ENCODE measurements around the gene SEC24A.
A peak's percentile ranks its signal among the peaks of the same experiment; 100 is the strongest.

Gene SEC24A

GRCh38 chr5:134736173-134736812, 87.7 kb downstream of the SEC24A start:
- Histone ChIP-seq H3K4me3 (ENCODE audit: low read depth, low read length, poor library complexity, severe bottlenecking) (no peak overlapping the region), H3K4me1 (ENCODE audit: insufficient read depth, low read length, severe bottlenecking) (peaks cover 44% of the 10 kb centered on the region), H3K9me3 (ENCODE audit: low read length) (no peaks in the 10 kb centered on the region), H3F3A (ENCODE audit: insufficient read depth, low read length) (peaks cover 11% of the 10 kb centered on the region; the same call in 1 of the 2 replicates), H2AFZ (ENCODE audit: low read length) (peak overlapping the region; percentile 90; the same call in 1 of the 2 replicates), H3K9ac (ENCODE audit: low read length) (no peak overlapping the region), H3K9me2 (ENCODE audit: low read depth, low read length) (no peaks in the 10 kb centered on the region), H3K27ac (ENCODE audit: low read depth, low read length, poor library complexity, severe bottlenecking) (peak overlapping the region; percentile 6), H4K20me1 (ENCODE audit: insufficient read depth, low read length) (no peaks in the 10 kb centered on the region), H3K36me3 (ENCODE audit: insufficient read depth, low read length) (peaks cover 6% of the 10 kb centered on the region; the same call in 1 of the 2 replicates), H3K4me2 (ENCODE audit: low read length) (no peak overlapping the region), H3K79me2 (ENCODE audit: insufficient read depth, low read length) (peaks cover 18% of the 10 kb centered on the region), H3K27me3 (ENCODE audit: insufficient read depth, low read length) (no peaks in the 10 kb centered on the region)
- TF ChIP-seq, protein P1, sequence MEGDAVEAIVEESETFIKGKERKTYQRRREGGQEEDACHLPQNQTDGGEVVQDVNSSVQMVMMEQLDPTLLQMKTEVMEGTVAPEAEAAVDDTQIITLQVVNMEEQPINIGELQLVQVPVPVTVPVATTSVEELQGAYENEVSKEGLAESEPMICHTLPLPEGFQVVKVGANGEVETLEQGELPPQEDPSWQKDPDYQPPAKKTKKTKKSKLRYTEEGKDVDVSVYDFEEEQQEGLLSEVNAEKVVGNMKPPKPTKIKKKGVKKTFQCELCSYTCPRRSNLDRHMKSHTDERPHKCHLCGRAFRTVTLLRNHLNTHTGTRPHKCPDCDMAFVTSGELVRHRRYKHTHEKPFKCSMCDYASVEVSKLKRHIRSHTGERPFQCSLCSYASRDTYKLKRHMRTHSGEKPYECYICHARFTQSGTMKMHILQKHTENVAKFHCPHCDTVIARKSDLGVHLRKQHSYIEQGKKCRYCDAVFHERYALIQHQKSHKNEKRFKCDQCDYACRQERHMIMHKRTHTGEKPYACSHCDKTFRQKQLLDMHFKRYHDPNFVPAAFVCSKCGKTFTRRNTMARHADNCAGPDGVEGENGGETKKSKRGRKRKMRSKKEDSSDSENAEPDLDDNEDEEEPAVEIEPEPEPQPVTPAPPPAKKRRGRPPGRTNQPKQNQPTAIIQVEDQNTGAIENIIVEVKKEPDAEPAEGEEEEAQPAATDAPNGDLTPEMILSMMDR (IDR thresholded peaks at IDR 0.05; ENCODE audit: low read length) = no peak
- TF ChIP-seq EZH2 (IDR thresholded peaks at IDR 0.05; ENCODE audit: borderline replicate concordance, low read length) = no peak

- Histone ChIP-seq H3F3A (ENCODE audit: insufficient read depth, low read length) (peaks cover 11% of the 10 kb centered on the region; the same call in 1 of the 2 replicates), H2AFZ (ENCODE audit: low read length) (peak within 1 kb of the TSS; percentile 25), H3K4me3 (ENCODE audit: low read depth, low read length, poor library complexity, severe bottlenecking) (peak within 1 kb of the TSS; percentile 79), H3K4me1 (ENCODE audit: insufficient read depth, low read length, severe bottlenecking) (peaks cover 41% of the 10 kb centered on the region), H3K79me2 (ENCODE audit: insufficient read depth, low read length) (peaks cover 18% of the 10 kb centered on the region), H3K4me2 (ENCODE audit: low read length) (peak within 1 kb of the TSS; percentile 89), H3K27ac (ENCODE audit: low read depth, low read length, poor library complexity, severe bottlenecking) (peak within 1 kb of the TSS; percentile 44), H3K9me2 (ENCODE audit: low read depth, low read length) (no peaks in the 10 kb centered on the region), H3K27me3 (ENCODE audit: insufficient read depth, low read length) (no peaks in the 10 kb centered on the region), H3K9me3 (ENCODE audit: low read length) (no peaks in the 10 kb centered on the region), H3K36me3 (ENCODE audit: insufficient read depth, low read length) (peaks cover 13% of the 10 kb centered on the region; the same call in 1 of the 2 replicates), H4K20me1 (ENCODE audit: insufficient read depth, low read length) (no peaks in the 10 kb centered on the region), H3K9ac (ENCODE audit: low read length) (peak within 1 kb of the TSS; percentile 79)
- no peak for TF ChIP-seq EZH2 (IDR thresholded peaks at IDR 0.05; ENCODE audit: borderline replicate concordance, low read length)
- TF ChIP-seq, protein P1 (IDR thresholded peaks at IDR 0.05; ENCODE audit: low read length) = peak; percentile 77
Measured at GRCh38 chr5:134738133-134738962, 89.8 kb downstream of the SEC24A start, which contains the start of gene CAMLG. TSS of gene CAMLG (plus strand) at chr5:134738548. CDS start at chr5:134738621, 73 bp downstream.

DNA sequence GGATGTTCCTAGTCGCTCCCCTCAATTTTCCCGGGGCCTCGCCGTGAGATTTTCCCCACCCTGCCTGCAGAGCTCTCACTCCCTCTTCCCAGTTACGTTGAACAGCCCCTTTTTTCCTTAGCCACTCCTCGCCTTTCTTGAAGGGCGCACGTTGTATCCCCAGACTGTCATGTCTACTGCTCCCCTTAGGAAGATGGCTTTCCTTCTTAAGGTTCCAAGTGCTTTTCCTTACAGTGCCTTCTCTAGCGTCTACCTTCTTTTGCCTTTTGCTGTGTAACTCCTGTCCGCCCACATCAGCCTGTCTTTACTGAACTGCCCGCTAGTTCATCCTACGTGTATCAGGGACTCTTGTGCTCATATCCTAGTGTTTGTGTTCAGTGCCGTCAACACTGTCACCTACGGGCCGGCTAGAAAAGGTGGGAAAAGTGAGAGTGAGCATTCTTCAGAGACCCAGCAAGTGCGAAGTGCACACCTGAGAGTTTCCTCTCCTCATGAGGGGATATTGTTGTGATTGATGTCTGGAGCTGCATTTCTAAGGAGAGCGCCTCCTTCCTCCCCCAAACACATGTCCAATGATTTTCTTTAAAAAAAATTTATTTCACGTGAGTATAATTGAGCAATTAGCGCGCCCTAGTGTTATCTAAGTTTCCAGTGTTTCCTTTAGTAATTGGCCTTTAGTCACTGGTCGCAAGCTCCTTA, 90.5 kb downstream of the SEC24A start:
- peak overlapping the region; percentile 44 for H3K27ac ChIP-seq (ENCODE audit: low read depth, low read length, poor library complexity, severe bottlenecking)
- H3F3A ChIP-seq (ENCODE audit: insufficient read depth, low read length) = peaks cover 11% of the 10 kb centered on the region; the same call in 1 of the 2 replicates
- H3K36me3 ChIP-seq (ENCODE audit: insufficient read depth, low read length) = peaks cover 13% of the 10 kb centered on the region; the same call in 1 of the 2 replicates
- TF ChIP-seq, protein P1 (IDR thresholded peaks at IDR 0.05; ENCODE audit: low read length) = peak; percentile 55
- TF ChIP-seq EZH2 (IDR thresholded peaks at IDR 0.05; ENCODE audit: borderline replicate concordance, low read length) = no peak
- H3K9me3 ChIP-seq (ENCODE audit: low read length) = no peaks in the 10 kb centered on the region
- H2AFZ ChIP-seq (ENCODE audit: low read length) = no peak overlapping the region
- peak overlapping the region; percentile 79 for H3K9ac ChIP-seq (ENCODE audit: low read length)
- no peaks in the 10 kb centered on the region for H3K9me2 ChIP-seq (ENCODE audit: low read depth, low read length)
- peaks cover 18% of the 10 kb centered on the region for H3K79me2 ChIP-seq (ENCODE audit: insufficient read depth, low read length)
- peak overlapping the region; percentile 89 for H3K4me2 ChIP-seq (ENCODE audit: low read length)
- no peaks in the 10 kb centered on the region for H3K27me3 ChIP-seq (ENCODE audit: insufficient read depth, low read length)
- no peaks in the 10 kb centered on the region for H4K20me1 ChIP-seq (ENCODE audit: insufficient read depth, low read length)
- H3K4me3 ChIP-seq (ENCODE audit: low read depth, low read length, poor library complexity, severe bottlenecking) = peak overlapping the region; percentile 79
- H3K4me1 ChIP-seq (ENCODE audit: insufficient read depth, low read length, severe bottlenecking) = peaks cover 41% of the 10 kb centered on the region
